ENCODE data around the gene BEGAIN.

Gene BEGAIN

GRCh38 chr14:100605706-100606686 lies 18.8 kb upstream of the BEGAIN start:
- no peak overlapping the region for H2BK5ac ChIP-seq (ENCODE audit: low read length)
- DNase-seq (ENCODE audit: low spot score): no peak
- no CpG with 5 or more reads among the region's 29 CpGs for WGBS, 2 donors (ENCODE audit: extremely low coverage in 2 of 2, insufficient read length in 2 of 2, insufficient replicate concordance in 1 of 2)

GRCh38 chr14:100605230-100605629 lies 18.0 kb upstream of the BEGAIN start:
- Histone ChIP-seq H3K23ac (ENCODE audit: low read depth, low read length, poor library complexity) (no peak overlapping the region), H3K79me1 (ENCODE audit: low read depth, low read length) (no peaks in the 10 kb centered on the region), H3K27ac (replicated peaks; ENCODE audit: low read length) (no peak overlapping the region), H3K4me1 (ENCODE audit: control insufficient read depth in 2 of 2, insufficient read depth in 1 of 2, low read depth in 1 of 2, low read length in 2 of 2) (peaks cover 9 to 10% of the 10 kb centered on the region in 2 donors), H3K4ac (ENCODE audit: low read length) (no peak overlapping the region), H3K27me3 (ENCODE audit: control insufficient read depth in 3 of 3, insufficient read depth in 3 of 3, low read depth in 1 of 3, low read length in 3 of 3) (no peaks in the 10 kb centered on the region), H3K4me3 (ENCODE audit: low read length in 2 of 2) (no peak overlapping the region), H2BK12ac (ENCODE audit: low read length) (no peak overlapping the region), H3K14ac (ENCODE audit: low read length) (no peak overlapping the region), H3K36me3 (replicated peaks in 1 of 2; ENCODE audit: control insufficient read depth in 2 of 2, insufficient read depth in 2 of 2, low read length in 2 of 2) (no peaks in the 10 kb centered on the region), H3K9ac (ENCODE audit: low read depth, low read length, poor library complexity) (no peak overlapping the region), H2BK5ac (ENCODE audit: low read length) (no peak overlapping the region), H2BK15ac (ENCODE audit: low read length) (peak overlapping the region; percentile 69), H3K18ac (ENCODE audit: low read length) (peak overlapping the region; percentile 83), H2AK5ac (ENCODE audit: low read depth, low read length) (peak overlapping the region; percentile 76), H3K4me2 (ENCODE audit: insufficient read depth, low read length, poor library complexity, severe bottlenecking) (no peak overlapping the region), H2AFZ (ENCODE audit: low read length) (peak overlapping the region; percentile 76), H4K91ac (ENCODE audit: low read depth, low read length, poor library complexity) (no peak overlapping the region), H2BK120ac (ENCODE audit: low read depth, low read length) (no peak overlapping the region), H3K9me3 (replicated peaks in 1 of 2; ENCODE audit: control insufficient read depth in 2 of 2, insufficient read depth in 1 of 2, low read depth in 1 of 2, low read length in 2 of 2) (peaks cover 0 to 6% of the 10 kb centered on the region in 2 donors), H4K8ac (ENCODE audit: low read depth, low read length) (no peak overlapping the region)
- DNase-seq (ENCODE audit: low spot score): no peak
- no CpG with 5 or more reads among the region's 4 CpGs for WGBS, 2 donors (ENCODE audit: extremely low coverage in 2 of 2, insufficient read length in 2 of 2, insufficient replicate concordance in 1 of 2)

More at GRCh38 chr14:100605706-100606686, 18.8 kb upstream of the BEGAIN start:
- Histone ChIP-seq H3K4ac (ENCODE audit: low read length) (no peak overlapping the region), H3K4me3 (ENCODE audit: low read length in 2 of 2) (peak overlapping the region in 1 of 2 donors; percentile 55), H3K9me3 (replicated peaks in 1 of 2; ENCODE audit: control insufficient read depth in 2 of 2, insufficient read depth in 1 of 2, low read depth in 1 of 2, low read length in 2 of 2) (peaks cover 0 to 6% of the 10 kb centered on the region in 2 donors), H2BK120ac (ENCODE audit: low read depth, low read length) (no peak overlapping the region), H4K8ac (ENCODE audit: low read depth, low read length) (no peak overlapping the region), H2AFZ (ENCODE audit: low read length) (peak overlapping the region; percentile 76), H3K9ac (ENCODE audit: low read depth, low read length, poor library complexity) (no peak overlapping the region), H3K4me1 (ENCODE audit: control insufficient read depth in 2 of 2, insufficient read depth in 1 of 2, low read depth in 1 of 2, low read length in 2 of 2) (peaks cover 9 to 10% of the 10 kb centered on the region in 2 donors), H3K23ac (ENCODE audit: low read depth, low read length, poor library complexity) (peak overlapping the region; percentile 9), H2BK15ac (ENCODE audit: low read length) (no peak overlapping the region), H3K4me2 (ENCODE audit: insufficient read depth, low read length, poor library complexity, severe bottlenecking) (no peak overlapping the region), H2BK12ac (ENCODE audit: low read length) (no peak overlapping the region), H3K27me3 (ENCODE audit: control insufficient read depth in 3 of 3, insufficient read depth in 3 of 3, low read depth in 1 of 3, low read length in 3 of 3) (no peaks in the 10 kb centered on the region), H3K36me3 (replicated peaks in 1 of 2; ENCODE audit: control insufficient read depth in 2 of 2, insufficient read depth in 2 of 2, low read length in 2 of 2) (no peaks in the 10 kb centered on the region), H3K79me1 (ENCODE audit: low read depth, low read length) (peaks cover 2% of the 10 kb centered on the region), H4K91ac (ENCODE audit: low read depth, low read length, poor library complexity) (no peak overlapping the region), H2AK5ac (ENCODE audit: low read depth, low read length) (peak overlapping the region; percentile 2), H3K14ac (ENCODE audit: low read length) (peak overlapping the region; percentile 25), H3K27ac (replicated peaks; ENCODE audit: low read length) (no peak overlapping the region), H3K18ac (ENCODE audit: low read length) (peak overlapping the region; percentile 46)

- Histone ChIP-seq H3K4me3 (ENCODE audit: low read length in 2 of 2) (no peak overlapping the region), H2AK5ac (ENCODE audit: low read depth, low read length) (peak overlapping the region; percentile 76), H4K91ac (ENCODE audit: low read depth, low read length, poor library complexity) (no peak overlapping the region), H3K9ac (ENCODE audit: low read depth, low read length, poor library complexity) (no peak overlapping the region), H2BK120ac (ENCODE audit: low read depth, low read length) (no peak overlapping the region), H3K36me3 (replicated peaks in 1 of 2; ENCODE audit: control insufficient read depth in 2 of 2, insufficient read depth in 2 of 2, low read length in 2 of 2) (no peaks in the 10 kb centered on the region), H3K4me1 (ENCODE audit: control insufficient read depth in 2 of 2, insufficient read depth in 1 of 2, low read depth in 1 of 2, low read length in 2 of 2) (peaks cover 9 to 10% of the 10 kb centered on the region in 2 donors), H3K18ac (ENCODE audit: low read length) (peak overlapping the region; percentile 95), H3K27me3 (ENCODE audit: control insufficient read depth in 3 of 3, insufficient read depth in 3 of 3, low read depth in 1 of 3, low read length in 3 of 3) (no peaks in the 10 kb centered on the region), H2BK12ac (ENCODE audit: low read length) (no peak overlapping the region), H2BK15ac (ENCODE audit: low read length) (peak overlapping the region; percentile 69), H2AFZ (ENCODE audit: low read length) (no peak overlapping the region), H3K4me2 (ENCODE audit: insufficient read depth, low read length, poor library complexity, severe bottlenecking) (no peak overlapping the region), H3K27ac (replicated peaks; ENCODE audit: low read length) (no peak overlapping the region), H3K23ac (ENCODE audit: low read depth, low read length, poor library complexity) (peak overlapping the region; percentile 61), H3K4ac (ENCODE audit: low read length) (no peak overlapping the region), H3K79me1 (ENCODE audit: low read depth, low read length) (no peaks in the 10 kb centered on the region), H4K8ac (ENCODE audit: low read depth, low read length) (no peak overlapping the region), H3K9me3 (replicated peaks in 1 of 2; ENCODE audit: control insufficient read depth in 2 of 2, insufficient read depth in 1 of 2, low read depth in 1 of 2, low read length in 2 of 2) (peaks cover 0 to 6% of the 10 kb centered on the region in 2 donors), H3K14ac (ENCODE audit: low read length) (peak overlapping the region; percentile 49), H2BK5ac (ENCODE audit: low read length) (no peak overlapping the region)
- WGBS, 2 donors (ENCODE audit: extremely low coverage in 2 of 2, insufficient read length in 2 of 2, insufficient replicate concordance in 1 of 2): no CpG with 5 or more reads among the region's 24 CpGs
- no peak for DNase-seq (ENCODE audit: low spot score)
These were observed 17.5 kb upstream of the BEGAIN start for GRCh38 chr14:100604709-100605108.

GRCh38 chr14:100604121-100604501 lies 16.9 kb upstream of the BEGAIN start:
- H3K9ac ChIP-seq (ENCODE audit: low read depth, low read length, poor library complexity): no peak overlapping the region
- H3K4me3 ChIP-seq (ENCODE audit: low read length in 2 of 2): no peak overlapping the region
- peaks cover 0 to 4% (median 0%) of the 10 kb centered on the region in 3 experiments for H3K27me3 ChIP-seq (ENCODE audit: control insufficient read depth in 3 of 3, insufficient read depth in 3 of 3, low read depth in 1 of 3, low read length in 3 of 3)
- no peaks in the 10 kb centered on the region for H3K36me3 ChIP-seq (replicated peaks in 1 of 2; ENCODE audit: control insufficient read depth in 2 of 2, insufficient read depth in 2 of 2, low read length in 2 of 2)
- peak overlapping the region; percentile 65 for H2BK15ac ChIP-seq (ENCODE audit: low read length)
- H3K9me3 ChIP-seq (replicated peaks in 1 of 2; ENCODE audit: control insufficient read depth in 2 of 2, insufficient read depth in 1 of 2, low read depth in 1 of 2, low read length in 2 of 2): peaks cover 0 to 6% of the 10 kb centered on the region in 2 donors
- H3K4me1 ChIP-seq (ENCODE audit: control insufficient read depth in 2 of 2, insufficient read depth in 1 of 2, low read depth in 1 of 2, low read length in 2 of 2): peaks cover 9 to 10% of the 10 kb centered on the region in 2 donors
- H2BK120ac ChIP-seq (ENCODE audit: low read depth, low read length): no peak overlapping the region
- H3K79me1 ChIP-seq (ENCODE audit: low read depth, low read length): no peaks in the 10 kb centered on the region
- DNase-seq (ENCODE audit: low spot score): no peak
- H3K23ac ChIP-seq (ENCODE audit: low read depth, low read length, poor library complexity): peak overlapping the region; percentile 16
- H3K4me2 ChIP-seq (ENCODE audit: insufficient read depth, low read length, poor library complexity, severe bottlenecking): no peak overlapping the region
- no peak overlapping the region for H2BK5ac ChIP-seq (ENCODE audit: low read length)
- H3K14ac ChIP-seq (ENCODE audit: low read length): no peak overlapping the region
- no peak overlapping the region for H3K27ac ChIP-seq (replicated peaks; ENCODE audit: low read length)
- no peak overlapping the region for H4K8ac ChIP-seq (ENCODE audit: low read depth, low read length)
- H2BK12ac ChIP-seq (ENCODE audit: low read length): peak overlapping the region; percentile 48
- peak overlapping the region; percentile 76 for H2AK5ac ChIP-seq (ENCODE audit: low read depth, low read length)
- H3K18ac ChIP-seq (ENCODE audit: low read length): peak overlapping the region; percentile 24
- H3K4ac ChIP-seq (ENCODE audit: low read length): no peak overlapping the region
- no CpG with 5 or more reads among the region's 13 CpGs for WGBS, 2 donors (ENCODE audit: extremely low coverage in 2 of 2, insufficient read length in 2 of 2, insufficient replicate concordance in 1 of 2)
- no peak overlapping the region for H2AFZ ChIP-seq (ENCODE audit: low read length)
- no peak overlapping the region for H4K91ac ChIP-seq (ENCODE audit: low read depth, low read length, poor library complexity)

Measured in neuronal stem cell (in vitro differentiated cells).